ENCODE results near the gene CYP27C1.
A peak's percentile ranks its signal among the peaks of the same experiment; 100 is the strongest.

Gene CYP27C1

GRCh38 chr2:127199223-127199622 lies 20.9 kb downstream of the CYP27C1 start:
- TF ChIP-seq, protein P1, sequence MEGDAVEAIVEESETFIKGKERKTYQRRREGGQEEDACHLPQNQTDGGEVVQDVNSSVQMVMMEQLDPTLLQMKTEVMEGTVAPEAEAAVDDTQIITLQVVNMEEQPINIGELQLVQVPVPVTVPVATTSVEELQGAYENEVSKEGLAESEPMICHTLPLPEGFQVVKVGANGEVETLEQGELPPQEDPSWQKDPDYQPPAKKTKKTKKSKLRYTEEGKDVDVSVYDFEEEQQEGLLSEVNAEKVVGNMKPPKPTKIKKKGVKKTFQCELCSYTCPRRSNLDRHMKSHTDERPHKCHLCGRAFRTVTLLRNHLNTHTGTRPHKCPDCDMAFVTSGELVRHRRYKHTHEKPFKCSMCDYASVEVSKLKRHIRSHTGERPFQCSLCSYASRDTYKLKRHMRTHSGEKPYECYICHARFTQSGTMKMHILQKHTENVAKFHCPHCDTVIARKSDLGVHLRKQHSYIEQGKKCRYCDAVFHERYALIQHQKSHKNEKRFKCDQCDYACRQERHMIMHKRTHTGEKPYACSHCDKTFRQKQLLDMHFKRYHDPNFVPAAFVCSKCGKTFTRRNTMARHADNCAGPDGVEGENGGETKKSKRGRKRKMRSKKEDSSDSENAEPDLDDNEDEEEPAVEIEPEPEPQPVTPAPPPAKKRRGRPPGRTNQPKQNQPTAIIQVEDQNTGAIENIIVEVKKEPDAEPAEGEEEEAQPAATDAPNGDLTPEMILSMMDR (IDR thresholded peaks at IDR 0.05), result no peak

DNA sequence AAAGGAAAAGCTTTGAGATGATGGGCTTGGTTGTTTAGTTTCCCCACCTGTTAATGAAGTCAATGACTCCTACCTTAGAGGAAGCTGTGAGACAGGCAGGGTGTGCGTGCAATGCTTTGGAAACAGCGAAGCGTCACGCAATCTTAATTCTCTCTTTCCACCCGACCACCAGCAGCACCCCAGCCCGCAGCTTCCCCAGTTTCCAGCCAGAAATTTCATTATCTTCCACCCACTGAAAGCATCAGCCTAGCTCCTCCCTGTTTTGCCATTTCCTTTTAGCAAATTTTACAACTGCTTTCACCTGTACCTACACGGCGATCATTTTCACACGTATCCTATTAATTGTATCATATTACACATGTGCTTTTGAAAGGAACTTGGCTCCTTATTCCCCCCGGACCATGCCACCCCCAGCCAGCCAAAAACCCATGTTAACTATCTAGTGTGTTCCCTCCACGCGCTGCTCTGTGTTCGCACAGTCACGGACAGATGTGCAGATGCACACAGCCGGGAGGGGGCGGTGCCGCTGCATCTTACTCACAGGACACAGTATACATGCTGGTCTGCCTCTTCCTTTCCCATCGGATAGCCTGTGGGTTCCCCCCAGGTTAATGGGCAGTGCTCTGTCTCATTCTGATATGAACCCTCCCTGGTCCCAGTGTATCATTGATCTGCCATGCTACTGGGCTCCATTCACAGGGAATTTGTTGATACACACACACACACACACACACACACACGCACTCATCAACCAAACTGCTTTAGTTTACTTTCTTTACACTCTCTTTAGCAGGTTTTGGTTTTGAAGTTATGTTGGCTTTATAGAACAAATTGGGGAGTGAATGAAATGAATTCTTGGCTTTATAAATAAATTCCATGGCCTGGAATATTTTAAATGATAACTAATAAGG lies 22.4 kb downstream of the CYP27C1 start:
- TF ChIP-seq, protein P1 (IDR thresholded peaks at IDR 0.05), result peak; percentile 79

DNA sequence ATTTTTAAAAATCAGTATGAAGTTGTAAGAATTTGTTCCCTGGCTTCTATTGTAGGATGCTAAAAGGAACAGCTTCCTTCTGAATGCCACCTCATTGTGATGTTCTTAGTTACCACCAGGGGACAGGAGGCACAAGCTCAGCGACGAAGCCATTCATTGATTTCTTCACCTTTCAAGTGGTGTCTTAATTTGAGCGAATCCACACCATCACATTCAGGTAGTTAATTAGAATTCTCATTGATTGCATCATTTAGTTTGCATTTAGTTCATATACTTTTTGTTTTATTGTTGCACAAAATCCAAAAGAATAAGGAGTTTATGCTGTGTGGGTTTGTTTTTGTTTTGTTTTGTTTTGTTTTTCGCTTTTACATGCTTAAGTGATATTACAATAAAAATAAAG lies 23.1 kb downstream of the CYP27C1 start:
- TF ChIP-seq, protein P1 (IDR thresholded peaks at IDR 0.05), result peak; percentile 75

DNA sequence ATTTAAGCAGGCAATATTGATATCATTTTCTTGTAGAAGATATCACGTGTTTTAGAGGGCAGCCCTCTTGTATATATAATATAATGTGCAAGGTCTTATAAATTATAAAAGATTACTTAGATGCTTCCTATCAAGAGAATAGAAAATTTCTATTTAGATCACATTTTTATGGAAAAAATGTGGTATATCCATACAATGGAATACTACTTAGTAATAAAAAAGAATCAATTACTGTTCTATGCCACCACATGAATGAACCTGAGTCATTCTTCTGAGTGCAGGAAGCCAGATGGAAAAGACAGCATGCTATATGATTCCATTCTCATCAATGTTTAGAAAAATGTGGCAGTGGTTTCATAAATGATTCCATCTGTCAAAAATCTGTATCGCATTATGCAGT lies 23.6 kb downstream of the CYP27C1 start:
- TF ChIP-seq, protein P1 (IDR thresholded peaks at IDR 0.05), result no peak

DNA sequence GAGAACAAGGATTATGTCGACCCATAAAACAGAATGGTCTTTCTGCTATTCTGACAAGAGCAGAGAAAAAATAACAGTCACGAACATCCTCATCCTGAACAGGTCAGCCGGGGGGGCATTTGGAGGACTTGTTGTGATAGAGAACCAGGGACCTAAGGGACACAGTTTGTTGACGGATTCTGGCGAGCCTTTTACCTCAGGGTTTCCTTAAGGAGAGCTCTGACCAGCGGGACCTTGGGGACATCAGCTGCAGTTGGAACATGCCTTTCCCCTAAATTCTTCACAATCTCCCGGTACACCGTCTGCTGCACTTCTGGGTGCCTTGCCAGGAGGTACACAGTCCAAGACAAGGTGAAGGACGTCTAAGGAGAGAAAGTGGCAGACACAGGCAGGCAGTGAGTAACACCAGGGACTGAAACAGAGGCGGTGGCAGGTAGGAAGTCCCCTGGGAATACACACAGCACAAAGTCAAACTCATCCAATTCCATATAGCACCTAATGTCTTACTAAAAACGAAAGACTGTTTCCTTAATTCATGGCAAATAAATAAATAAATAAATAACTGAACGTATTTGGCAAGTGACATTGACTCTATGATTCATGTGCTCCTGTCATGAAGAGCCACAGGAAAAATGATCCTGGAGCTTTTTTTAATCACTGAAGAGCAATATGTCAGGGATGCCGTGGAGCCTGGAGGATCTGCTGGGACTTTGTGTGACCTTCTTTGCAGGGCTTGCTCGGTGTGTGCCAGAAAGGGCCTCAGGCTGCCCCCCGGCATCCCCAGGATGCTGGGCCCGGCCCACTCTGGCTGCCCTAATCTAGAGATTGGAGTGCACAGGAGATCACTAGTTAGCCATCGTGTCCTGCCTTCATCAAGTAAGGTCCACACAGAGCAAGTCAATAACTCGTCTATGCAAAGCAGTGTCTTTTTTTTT lies 24.7 kb downstream of the CYP27C1 start:
- TF ChIP-seq, protein P1 (IDR thresholded peaks at IDR 0.05), result no peak

DNA sequence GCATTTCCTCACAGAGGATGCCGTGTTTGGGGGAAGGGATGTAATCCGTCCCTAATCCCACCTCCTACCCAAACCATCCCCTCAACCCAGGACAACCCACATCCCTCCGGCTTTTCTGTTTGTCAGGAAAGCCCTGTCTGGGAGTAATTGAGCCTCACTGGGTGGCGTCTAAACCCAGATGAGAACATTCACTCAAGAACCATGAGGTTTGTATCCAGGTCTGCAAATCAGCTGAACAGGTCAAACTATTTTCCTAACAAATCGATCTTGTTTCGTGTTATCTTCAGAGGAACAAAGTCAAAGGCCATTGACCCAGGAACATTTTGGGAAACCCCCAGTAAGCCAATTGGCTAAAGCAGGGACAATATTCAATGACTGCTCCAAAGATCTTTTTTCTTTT lies 25.7 kb downstream of the CYP27C1 start:
- TF ChIP-seq, protein P1 (IDR thresholded peaks at IDR 0.05), result no peak

DNA sequence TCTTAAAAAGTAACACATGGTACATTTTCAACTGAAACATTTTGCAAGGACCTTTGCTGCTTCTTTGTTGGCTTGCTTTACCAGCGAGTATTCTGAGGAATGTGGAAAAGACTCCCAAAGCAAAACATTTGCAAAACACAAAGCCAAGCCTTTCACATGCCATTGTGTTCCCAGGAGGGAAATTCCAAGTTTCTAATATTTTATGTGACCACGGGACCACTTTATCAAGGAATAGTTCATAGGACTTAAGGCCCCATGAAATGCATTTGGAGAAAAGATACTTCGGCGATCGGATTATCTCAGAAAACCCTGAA lies 26.2 kb downstream of the CYP27C1 start:
- TF ChIP-seq, protein P1 (IDR thresholded peaks at IDR 0.05), result no peak
